ENCODE measurements around the gene MLLT1.

MLLT1 gene

GRCh38 chr19:6274756-6275155 is 5.0 kb downstream of the MLLT1 start:
- no peak for DNase-seq

DNA sequence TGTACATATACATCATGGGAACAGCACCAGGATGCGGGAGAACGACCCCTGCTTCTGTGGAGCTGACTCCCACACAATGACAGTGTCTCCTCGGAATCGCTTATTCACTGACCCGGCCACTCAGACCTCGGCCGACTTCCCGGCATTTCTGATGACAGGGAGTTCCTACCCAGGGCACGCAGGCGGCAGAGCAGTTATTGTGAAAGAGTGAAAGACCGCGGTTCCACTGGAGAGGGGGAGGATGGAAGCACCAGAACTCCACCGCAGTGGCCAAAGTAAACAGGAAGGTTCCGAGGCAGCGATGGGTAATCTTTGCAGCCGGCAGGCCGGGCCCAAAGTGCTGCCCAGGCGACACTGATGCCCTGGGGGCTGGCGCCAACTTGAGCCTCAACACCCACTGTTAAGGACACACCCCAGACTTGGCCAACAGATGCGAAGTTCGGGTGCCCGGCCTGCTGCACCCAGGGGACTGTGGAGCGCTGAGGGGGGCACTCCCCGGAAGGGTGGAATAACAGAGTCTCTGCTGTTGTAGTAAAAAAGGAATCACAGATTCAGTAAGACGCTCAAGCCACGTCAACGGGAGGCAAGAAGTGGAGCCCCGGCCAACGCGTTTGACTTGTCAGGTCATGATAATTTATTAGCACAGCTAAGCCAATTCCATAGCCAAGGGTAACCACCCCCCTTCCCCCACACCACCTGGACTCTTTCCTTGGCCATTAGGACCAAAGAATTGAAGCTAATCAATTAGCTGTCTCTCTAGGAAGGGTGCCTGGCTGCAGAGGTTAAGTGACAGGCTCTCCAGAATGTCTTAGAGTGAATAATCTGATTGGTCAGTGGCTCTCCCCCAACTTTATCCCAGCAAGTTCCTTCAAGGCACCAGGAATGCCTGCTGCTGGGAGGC is 5.8 kb downstream of the MLLT1 start:
- DNase-seq: no peak

DNA sequence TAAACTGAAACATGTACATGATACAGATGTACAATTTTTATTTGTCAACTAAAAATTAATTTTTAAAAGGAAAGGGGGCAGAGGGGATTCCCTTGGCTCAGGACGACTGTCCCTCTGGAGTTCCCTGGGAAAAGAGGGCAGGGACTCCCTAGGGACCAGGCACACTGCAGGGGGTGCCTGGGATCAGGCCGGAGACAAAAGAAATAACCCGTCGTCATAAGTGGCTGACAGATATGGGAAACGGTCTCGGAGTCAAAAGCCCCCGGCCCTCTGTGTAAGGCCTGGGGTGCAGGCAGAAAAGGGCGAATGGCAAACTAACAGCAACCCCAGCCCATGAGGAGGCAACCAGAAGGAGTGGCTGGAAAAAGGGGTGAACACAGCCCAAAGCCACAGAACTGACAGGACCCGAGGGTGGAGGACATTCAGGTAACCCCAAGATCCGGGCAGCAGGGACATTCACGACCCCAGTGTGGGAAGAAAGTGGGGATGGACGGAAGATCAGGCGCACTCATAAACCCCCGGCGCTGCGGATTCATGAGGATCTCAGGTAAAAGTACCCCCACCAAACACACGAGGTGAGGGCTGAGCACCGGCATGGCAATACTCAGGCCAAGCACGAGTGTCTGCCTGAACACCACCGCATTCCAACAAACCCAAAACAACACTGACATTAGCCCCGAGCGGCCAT is 6.7 kb downstream of the MLLT1 start:
- no peak for DNase-seq

- no peak for DNase-seq
Observed at GRCh38 chr19:6272411-6272791, 7.4 kb downstream of the MLLT1 start.

GRCh38 chr19:6271721-6272410 is 7.9 kb downstream of the MLLT1 start:
- DNase-seq: no peak

DNA sequence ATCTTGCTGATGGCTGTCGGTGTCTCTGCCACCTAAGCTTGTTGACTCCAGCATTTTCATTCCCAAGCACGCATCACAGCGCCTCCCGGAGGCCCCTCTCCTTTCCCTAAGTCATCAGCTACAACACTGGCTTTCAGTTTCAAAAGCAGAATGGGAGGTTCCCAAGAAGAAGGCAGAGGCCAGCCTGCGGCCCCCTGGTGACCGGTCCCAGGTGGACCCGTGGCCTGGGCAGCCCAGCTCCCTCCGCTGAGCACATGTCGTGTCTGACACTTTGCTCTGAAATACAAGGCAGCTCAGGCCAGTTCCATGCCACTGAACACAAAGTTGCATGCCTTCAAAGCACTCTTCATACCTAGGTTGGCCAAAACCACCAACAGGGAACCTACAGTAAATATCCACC is 8.5 kb downstream of the MLLT1 start:
- no peak for DNase-seq

GRCh38 chr19:6270822-6271221 is 9.0 kb downstream of the MLLT1 start:
- no peak for DNase-seq

GRCh38 chr19:6270076-6270745 is 9.6 kb downstream of the MLLT1 start:
- no peak for DNase-seq

- DNase-seq: no peak
Observed at GRCh38 chr19:6269101-6269886, 10.5 kb downstream of the MLLT1 start.

DNA sequence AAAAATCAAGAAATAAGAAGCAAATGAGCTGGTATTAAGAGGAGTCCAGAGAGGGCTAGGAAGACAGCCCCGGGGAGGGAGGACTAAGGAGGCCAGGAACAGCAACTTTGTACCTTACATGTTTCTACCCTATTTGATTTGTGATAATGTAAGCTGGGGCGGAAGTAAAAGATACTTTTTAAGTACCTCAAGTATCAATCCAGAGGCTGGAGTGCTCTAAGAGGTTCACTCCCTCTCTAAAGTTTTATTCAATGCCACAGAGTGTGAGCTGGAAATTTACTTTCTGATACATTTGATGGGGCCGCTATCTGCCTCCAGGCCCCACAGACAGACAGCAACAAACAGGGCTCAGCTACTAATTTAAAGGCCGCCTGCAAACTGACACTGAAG is 11.4 kb downstream of the MLLT1 start:
- DNase-seq: no peak

- DNase-seq: no peak
Observed at GRCh38 chr19:6267552-6268381, 12.0 kb downstream of the MLLT1 start.

DNA sequence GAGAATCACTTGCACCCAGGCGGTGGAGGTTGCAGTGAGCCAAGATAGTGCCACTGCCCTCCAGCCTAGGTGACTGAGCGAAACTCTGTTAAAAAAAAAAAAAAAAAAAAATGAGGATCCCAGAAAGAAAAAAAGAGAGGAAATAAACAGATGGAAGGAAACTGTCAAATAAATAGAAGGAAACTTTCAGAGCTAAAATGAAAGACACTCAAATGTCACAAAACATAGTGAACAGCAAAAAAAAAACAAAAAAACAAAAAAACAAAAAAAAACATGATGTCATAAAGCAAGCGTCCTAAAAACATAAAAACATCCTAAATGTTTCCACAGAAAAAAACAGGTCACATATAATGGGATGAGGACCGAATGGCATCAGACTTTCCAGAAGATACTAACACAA is 15.0 kb downstream of the MLLT1 start:
- DNase-seq: no peak

GRCh38 chr19:6263735-6264444 is 15.9 kb downstream of the MLLT1 start:
- no peak for DNase-seq

GRCh38 chr19:6263306-6263705 is 16.5 kb downstream of the MLLT1 start:
- no peak for DNase-seq

DNA sequence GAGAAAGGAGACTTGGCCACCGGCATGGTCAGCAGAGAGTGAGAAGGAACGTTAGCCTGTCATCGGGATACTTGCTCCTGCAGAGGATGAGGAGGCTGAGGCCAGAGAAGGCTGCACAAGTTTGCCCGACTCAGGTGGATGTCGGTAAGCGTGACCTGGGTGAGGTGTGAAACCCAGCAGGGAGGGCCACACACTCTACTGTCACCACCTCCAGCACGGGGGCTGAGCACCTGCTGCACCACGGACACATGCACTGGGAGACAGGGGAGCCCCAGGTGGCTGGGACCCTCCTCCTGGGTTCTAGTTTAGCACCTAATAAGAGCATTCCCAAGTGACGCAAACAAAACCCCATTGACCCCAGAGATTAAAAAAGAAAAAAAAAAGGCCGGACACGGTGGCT is 17.3 kb downstream of the MLLT1 start:
- no peak for DNase-seq

GRCh38 chr19:6261883-6262282 is 17.9 kb downstream of the MLLT1 start:
- no peak for DNase-seq

GRCh38 chr19:6260912-6261650 is 18.7 kb downstream of the MLLT1 start:
- DNase-seq: no peak

DNA sequence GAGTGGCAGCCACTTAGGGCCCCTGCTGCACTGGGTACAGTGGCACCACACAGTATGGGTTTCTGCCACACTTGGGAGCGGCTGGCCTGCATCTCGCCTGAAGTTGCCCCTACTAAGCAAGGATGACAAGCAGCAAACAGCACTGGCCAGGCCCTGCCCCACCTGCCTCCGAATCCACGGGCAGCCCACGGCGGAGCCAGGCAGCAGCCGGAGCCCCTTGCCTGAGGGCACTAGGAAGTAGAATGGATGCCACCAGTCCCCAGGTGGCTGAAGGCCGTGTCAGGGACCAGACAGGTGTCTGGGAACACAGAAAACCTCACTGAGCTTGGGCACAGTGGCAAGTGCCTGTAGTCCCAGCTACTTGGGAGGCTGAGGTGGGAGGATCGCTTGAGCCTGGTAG is 19.4 kb downstream of the MLLT1 start:
- DNase-seq: no peak

GRCh38 chr19:6259312-6259861 is 20.4 kb downstream of the MLLT1 start:
- no peak for DNase-seq

DNA sequence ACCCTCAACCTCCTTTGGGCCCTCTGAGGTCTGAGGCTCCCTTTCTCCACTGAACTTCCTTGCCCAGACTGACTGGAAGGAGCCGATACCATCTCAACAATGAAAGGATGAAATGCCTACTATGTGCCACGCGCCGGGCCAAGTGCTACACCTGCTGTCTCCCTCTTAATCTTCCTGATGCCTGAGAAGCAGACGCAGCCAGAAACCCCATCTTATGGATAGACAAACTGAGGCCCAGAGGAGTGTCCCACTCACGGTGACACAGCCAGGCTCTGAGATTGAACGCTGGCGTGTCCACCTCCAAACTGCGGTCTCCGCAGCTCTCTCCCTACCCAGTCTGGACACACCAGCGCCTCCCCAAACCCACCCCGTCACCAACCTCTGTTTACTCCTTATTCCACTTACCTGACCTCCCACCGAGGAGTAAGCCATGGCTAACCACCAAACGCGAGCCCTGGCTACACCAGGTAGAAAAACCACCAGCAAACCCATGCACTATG is 20.9 kb downstream of the MLLT1 start:
- DNase-seq: no peak
